Stimulated activated CD4-positive, alpha-beta T cell treated with anti-CD3 and anti-CD28 coated beads, Interleukin-1b, Interleukin-23, amount 100 ng/mL, for 4 hours (primary cell): Measurements from ENCODE around the gene PTPA.

Experiments
- DNase-seq, 2 donors: peaks; one replicate each; pipeline ENCODE4 v3.0.0-alpha.2; 2020; ENCODE audit warnings: low read depth in 2 of 2

Gene PTPA

DNA sequence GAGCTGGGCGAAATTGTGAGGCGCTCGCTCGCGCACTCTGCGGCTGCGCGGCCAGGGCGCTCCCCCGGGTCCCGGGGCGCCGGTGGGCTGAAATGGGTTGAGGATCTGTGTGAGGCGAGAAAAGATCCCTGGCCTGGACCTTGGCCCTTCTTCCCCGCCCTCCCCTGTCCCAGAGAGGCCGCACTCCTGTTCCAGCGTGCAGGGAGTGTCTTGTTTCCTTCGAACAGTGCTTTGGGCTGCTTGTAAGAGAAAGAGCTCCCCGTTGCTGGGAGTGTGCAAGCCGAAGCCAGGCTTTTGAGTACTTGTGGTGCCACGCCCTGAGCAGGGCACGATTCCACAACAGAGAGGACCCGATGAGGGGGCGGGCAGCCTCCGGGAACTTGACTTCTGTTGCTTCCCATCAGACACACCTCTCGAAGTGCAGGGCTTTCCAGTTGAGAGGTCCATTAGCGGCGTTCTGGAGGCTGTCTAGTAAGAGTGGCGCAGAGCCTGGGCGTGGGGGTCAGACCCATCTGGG lies 29.8 kb upstream of the PTPA start:
- DNase-seq: no peak

DNA sequence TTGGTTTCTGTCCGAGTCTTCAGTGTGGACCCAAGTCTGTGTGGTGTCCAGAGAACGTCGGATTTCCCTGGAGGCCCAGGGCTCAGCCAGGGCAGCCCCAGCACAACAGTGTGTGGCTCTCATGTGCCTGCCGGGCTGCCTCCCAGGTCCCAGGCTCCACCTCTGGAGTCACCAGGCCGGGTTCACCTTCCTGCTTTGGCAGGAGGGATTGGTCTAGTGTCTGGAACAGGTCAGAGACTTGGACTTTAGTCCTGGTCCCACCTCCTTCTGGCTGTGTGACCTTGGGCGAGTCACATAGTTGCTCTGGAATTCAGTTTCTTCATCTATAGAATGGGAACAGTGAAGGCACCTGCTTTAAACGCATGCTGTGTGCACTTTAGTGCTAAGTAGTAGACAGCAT lies 27.1 kb upstream of the PTPA start:
- DNase-seq: no peak

DNA sequence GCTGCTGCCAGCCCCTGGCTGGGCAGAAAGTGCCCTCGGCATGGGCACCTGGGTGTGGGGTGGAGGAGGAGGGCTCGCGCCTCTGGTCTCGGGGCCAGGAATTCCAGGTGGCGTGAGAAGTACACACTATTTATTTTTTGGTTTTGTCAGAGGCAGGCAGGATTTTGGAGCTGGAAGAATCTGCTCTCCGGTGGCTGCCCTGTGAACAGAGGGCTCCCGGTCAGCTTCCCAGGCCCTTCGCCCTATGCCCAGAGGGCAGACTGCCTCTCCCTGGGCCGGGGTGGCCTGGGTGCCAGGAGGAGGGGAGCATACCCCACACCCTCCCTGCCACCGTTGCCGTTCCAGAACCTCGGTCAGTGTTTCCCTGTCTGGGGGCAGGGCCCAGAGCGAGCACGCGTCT lies 22.0 kb upstream of the PTPA start:
- no peak for DNase-seq

DNA sequence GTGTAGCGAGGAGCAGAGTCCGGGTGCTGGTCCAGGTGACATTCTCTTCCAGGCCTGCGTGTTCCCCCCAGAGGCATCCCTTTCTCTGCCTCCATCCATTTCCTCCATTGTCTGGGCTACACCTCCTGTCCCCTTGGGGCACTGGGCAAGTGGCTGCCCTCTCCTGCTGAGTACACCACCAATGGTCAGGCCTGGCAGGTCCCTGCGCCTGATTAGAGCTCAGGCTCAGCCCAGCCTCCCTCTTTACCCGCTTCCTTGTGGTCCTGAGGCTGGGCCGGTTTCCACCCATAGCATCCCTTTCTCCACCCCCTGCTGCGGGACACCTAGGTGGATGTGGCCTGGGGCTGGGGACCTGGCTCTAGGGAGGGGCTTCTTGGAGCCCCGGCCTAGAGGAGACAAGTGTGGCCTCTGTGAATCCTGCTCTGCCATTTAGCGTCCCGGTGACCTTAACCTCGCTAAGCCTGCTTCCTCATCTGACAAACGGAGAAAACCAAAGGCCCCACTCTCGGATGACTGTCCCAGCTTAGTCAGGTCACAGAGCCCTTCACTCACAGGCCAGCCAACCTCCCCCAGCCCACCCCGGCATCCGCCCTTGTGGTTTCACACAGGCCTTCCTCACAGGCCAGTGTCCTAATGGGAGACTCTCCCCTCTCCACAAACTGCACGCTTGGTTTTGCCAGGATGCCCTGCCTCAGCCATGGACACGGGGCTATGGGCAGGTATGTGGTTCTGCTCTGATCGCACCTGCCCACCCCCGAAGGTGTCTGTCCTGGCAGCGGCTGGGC lies 17.4 kb upstream of the PTPA start:
- no peak for DNase-seq

DNA sequence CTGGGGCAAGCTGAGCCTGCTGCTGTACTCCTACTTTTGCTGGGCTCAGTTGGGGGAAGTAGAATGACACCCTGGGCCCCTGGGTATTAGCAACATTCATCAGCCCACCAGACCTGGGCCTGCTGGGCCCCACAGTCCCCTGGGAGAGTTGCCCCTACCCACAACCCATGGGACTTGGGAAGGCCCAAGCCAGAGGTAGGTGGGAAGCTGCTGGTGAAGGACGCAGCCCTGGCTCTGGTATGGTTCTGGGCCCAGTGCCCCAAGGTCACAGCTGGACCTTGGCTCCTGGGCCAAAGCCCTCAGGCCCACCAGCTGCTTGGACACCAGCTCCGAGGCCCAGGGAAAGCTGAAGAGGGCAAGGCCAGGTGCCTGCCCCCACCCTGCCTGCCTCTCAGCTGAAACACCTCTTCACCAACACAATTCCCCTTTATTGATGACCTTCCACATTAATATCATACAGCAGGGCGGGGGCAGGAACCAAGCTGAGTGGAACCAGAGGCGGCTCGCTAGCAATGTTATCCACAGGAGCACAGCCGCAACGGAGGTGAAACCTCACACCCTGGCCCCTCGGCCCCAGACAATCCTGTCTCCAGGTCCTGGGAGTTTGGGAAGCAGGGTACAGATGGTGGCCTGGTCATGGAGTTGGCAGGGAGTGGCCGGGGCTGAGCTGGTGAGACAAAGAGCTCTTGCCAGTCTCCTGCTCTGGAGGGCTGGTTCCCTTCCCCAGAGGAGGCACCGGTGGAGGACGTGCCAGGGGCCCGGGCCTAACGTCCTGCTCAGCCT lies 16.6 kb upstream of the PTPA start:
- DNase-seq: no peak

DNA sequence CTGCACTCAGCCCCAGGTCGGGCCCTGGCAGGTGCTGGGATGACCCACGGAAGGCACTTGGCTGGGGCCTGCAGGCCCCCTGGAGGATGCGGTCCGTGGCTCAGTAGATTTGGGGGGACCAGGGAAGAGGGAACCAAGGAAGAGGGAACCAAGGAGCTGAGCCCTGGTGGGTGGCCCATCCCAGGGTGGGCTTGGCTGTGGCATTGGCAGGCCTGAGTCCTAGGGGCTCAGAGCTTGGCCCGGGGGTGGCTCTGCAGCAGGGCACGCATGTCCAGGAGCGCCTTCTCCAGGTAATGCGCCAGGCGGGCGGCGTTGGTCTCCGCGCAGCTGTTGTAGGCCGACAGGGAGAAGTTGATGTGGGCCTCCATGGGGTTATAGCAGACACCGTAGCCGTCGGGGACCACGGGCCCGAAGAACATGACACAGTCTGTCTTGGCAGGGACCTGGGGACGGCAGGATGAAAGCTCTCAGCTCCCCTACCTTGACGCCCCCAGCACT lies 16.0 kb upstream of the PTPA start:
- DNase-seq: no peak

DNA sequence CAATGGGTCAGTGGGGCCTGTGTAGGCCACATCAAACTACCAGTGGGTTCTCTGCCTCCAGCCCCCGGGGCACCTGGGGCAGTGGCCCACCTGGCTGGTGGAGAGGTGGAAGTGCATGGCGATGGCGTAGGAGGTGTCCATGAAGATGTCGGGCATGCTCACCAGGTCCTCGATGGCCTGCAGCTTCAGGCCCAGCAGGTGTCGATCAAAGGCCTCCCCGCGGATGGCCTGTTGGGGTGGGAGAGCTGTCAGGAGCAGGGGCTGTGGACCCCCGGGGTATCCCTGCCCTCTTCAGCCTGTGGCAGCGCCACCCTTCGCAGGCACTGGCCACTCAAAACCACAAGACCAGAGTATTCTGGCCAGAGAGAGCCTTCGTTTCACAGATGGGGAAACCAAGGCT lies 15.3 kb upstream of the PTPA start:
- DNase-seq: no peak

DNA sequence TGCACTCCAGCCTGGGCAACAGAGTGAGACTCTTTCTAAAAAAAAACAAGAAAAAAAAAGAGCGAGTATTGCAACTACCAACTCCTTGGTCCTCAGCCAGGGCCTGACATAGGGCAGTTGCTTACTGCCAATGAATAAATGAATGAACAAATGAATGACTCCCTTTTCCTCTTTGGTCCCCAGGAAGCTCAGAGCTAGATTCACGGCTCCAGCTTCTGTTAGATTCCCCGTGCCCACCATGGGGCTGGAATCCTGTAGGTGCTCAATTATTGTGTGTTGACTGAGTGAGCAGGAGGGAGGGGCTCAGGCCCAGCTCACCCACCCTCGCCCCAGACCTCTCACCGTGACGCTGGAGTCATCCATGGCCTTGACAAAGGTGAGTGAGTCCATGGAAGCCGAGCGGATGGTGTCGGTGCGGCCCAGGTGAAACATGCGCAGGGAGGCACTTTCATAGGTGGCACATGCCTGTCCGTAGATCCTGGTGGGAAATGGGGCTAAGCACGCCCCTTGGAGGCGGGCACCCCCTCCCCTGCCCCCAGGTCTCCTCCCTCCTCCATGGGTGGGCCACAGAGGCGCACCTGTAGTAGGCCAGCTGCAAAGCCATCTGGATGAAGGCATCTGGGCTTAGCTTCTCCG lies 13.4 kb upstream of the PTPA start:
- no peak for DNase-seq

DNA sequence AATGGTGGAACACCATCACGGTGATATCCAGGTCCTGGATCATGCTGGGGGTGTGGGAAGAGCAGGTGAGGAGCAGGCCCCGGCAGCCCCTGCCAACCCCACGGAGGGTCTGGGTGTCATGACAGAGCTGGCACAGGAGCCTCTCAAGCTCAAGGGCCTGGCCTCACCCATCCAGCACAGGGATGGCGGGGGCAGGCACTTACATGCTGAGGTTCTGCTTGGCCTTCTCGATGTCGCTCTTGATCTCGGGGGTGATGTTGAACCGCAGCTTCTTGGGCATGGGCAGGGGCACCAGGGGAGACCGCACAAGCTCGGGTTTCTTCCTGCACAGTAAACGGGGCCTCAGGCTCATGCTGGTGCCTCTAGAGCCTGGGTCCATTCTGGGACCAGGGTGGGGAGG lies 12.9 kb upstream of the PTPA start:
- no peak for DNase-seq

DNA sequence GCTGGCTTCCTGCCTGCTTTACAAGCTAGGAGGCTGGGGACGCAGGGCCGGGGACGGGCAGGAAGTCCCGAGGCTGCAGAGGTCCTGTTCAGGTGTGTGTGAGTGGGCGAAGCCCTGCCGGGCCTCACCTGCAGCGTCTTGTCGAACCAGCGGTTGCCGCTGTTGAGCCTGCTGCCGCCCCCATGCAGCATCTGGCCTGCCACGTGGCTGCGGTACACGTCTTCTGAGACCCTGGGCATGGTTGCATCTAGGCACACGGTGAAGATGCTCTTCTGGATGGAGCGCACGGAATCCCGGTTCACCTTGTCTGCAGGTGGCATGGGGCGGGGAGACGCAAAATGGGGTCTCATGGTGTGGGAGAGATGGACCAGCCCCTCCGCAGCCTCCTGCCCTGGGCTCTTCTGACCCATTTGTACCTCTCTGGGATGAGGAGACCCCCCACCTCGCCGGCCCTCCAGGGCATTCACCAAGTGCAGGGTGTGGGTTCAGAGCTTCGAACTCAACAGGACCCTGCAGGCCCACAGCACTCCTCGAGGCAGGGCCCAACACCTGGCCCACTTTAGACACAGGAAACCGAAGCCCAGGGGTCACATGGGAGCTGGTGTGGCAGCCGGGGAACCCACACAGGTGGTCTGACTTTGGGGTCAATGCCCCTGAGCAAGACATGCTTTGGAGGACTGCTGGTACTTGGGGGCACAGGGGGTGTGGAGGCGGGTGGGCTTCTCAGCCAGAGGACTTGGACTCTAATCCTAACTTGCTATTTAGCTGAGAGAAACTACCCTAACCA lies 10.6 kb upstream of the PTPA start:
- DNase-seq: no peak

DNA sequence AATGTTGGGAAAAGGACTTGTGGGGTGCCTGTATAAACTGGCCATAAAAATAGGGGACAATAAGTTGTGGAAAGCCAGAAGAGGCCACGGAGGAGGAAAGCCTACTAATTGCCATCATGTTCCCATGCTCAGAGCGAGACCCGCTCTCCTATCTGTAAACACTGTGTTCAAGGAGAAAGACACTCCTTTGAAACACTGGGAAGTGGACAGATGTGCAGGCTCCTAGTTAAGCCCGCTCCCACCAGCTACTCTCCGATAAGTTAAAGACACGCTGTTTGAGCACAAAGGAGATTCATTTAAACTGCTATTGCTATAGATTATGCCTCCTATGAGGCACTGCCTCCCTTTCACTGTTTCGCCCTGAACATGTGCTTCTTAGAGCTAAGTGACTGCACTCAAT lies 9.9 kb upstream of the PTPA start:
- no peak for DNase-seq

DNA sequence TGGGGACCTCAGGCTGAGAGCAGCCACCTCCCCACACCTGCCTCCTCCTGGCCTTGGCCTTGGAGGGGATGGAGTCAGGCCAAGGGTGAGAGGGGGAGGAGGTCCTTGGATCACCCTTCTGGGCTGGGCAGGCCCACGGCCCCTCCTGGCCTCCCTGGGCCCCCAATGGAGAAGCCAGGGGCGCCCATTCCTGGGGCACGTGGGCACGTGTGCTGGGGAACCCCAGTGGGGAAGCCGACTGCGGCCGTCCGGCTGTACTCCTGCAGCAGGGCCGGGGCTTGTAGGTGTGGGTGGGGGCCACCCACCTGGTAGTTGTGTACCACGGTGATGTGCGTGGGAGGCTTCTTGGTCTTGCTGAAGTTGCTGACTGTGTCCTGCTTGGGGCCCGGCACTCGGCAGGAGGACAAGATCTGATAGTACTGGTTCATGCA lies 9.1 kb upstream of the PTPA start:
- DNase-seq: no peak

DNA sequence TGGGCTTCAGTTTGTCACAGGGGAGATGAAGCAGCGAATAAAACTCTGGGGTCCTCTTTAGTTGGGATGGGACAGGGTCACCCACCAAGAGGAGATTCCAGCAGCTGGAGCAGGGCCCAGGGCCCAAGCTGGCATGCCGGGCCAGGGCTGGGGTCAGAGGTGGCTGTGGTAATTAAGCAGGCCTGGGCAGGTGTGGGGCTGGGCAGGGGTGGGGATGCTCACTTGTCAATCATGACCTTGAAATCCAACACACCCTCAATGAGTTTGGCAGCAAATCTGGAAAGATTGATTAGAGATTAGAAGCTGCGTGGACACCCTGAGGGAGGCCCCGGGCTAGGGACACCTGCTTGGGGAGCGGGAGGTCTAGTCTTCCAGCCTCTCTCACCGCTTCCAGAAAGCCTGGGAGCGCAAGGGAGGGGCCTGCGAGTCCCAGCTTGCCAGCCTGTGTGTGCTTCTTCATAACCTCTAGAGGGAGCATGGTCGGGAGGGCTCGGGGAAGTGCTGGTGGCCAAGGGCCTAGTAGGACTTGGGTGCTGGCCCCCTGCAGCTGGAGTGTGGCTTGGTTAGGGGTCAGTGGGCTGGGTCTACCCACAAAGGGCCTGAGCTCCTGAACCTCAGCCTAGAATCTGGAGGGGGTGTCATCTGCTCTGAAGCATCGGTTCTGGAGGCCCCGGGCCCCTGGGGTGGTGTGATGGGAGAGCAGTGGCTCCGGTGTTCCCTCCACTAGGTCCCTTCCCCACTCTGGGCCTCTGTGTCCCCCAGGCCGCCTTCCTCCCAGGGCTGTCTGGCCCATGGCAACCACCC lies 8.2 kb upstream of the PTPA start:
- DNase-seq: no peak

DNA sequence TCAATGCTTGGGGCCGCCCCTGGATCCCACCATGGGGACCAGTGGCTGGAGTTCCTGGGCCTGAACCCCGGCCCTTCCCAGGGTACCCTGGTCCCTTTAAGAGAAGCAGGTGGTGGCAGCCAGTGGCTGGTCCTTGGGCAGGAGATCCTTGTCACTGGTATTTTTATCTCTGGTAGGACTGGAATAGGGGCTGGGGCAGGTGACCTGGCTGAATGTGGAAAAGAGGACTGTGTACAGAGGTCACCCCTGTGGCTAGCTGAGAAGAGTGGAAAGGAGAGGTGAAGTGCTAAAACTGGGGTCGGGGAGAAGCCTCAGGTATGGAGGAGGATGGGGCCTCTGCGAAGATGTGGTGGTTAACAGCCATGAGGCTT lies 7.6 kb upstream of the PTPA start:
- no peak for DNase-seq

DNA sequence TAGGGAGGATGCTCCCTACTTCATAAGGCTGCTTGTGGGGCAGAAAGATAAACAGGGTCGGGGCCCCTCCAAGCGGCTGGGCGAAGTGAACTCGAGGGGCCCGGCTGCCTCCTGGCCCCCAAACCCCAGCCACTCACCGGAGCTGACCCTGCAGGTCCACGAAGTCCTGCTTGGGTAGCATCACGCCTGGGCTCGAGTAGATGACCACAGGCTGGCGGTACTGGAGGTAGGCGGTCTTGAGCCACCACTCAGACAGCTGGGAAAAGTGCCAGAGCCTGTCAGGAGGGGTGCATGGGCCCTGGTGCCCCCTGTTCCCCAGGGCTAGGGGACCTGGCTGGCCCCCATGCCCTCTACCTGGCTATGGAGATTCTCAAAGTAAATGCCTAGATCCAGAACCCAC lies 7.2 kb upstream of the PTPA start:
- no peak for DNase-seq

DNA sequence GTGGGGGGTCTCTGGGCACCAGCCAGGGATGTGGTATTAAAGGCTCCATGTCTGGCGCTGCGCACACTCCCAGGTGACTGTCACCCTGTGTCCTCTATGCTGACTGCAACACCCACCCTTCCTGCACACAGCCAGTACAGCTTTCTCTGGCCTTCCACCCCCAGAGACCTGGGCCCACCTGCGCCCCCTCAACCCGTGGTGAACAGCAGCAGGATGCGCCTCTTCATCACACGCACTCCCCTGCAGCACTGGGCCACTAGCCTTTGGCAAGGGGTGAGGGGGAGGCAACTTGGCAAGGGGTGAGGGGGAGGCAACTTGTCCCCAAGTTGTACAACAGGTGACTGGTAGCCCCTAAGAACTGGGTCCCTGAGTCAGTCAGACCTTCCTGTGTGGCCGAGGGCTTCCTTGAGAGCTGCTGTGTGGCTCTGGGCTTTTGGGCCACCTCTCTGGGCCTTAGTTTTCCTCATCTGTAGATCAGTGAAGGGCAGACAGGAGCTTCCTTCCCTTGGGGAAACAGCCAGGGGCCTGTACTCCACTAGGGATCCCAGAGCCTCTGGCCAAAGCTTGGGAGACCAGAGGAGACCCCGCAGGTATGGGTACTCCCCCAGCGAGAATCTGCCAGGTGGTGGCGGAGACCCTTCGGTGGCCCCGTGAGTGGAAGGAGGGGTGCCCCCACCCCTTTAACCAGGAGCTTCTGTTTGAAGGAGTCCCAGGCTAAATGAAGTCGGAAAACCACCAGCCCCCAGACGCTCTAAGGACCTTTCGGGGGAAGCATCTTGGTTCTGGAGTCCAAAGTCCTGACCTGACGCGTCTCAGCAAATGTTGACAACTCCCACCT lies 5.1 kb upstream of the PTPA start:
- no peak for DNase-seq

DNA sequence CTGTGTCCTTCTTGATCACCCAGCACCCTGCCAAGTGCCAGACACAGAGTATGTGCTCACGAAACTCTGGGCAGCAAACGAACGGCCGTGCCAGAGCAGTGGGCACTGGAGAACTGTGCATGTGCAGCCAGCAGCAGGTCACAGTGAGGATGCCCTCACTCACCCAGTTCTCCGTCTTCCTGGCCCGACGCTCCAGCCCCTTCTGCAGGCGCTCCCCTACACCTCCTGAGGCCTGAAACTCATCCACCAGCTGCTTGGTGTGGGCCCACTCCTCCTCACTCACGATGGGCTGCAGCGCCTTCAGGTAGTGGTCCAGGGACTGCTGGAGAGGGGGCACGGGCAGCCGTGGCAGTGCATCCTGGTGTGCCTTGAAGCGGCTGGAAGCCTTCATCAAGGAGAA lies 3.6 kb upstream of the PTPA start:
- DNase-seq: no peak

DNA sequence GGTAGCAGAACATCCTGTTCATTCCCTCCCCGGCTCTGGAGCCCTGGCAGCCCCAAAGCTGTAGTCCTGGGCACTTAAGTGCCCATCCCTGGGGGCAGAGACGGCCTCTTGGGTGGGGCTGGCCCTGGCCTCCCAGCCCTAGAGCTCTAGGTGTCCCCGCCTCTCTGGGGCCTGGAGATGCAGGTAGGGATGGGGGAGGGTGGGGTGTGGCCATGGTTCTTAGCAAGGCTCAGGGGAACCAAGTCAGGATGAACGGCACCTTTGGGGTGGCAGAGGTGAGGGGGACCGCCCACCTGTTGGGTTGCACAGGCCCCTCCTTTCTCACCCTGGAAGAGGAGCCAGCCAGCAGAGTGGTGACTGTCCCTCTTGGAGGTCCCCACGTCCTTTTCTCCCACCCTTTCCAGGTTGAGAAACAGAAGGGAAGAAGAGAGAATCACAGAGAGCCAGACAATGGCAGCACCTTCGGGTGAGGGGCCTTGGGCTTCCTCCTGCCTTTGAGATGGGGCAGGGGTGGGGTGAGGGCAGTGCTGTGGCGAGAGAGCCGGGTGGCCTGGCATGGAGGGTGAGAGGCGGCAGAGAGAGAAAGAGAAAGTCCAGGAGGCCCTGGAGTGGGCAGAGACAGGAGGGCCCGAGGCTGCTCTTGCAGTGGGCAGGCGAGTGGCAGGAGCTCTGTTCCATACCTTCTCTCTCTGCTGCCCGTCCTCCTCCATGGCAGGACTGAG lies 3.0 kb upstream of the PTPA start:
- DNase-seq: no peak

DNA sequence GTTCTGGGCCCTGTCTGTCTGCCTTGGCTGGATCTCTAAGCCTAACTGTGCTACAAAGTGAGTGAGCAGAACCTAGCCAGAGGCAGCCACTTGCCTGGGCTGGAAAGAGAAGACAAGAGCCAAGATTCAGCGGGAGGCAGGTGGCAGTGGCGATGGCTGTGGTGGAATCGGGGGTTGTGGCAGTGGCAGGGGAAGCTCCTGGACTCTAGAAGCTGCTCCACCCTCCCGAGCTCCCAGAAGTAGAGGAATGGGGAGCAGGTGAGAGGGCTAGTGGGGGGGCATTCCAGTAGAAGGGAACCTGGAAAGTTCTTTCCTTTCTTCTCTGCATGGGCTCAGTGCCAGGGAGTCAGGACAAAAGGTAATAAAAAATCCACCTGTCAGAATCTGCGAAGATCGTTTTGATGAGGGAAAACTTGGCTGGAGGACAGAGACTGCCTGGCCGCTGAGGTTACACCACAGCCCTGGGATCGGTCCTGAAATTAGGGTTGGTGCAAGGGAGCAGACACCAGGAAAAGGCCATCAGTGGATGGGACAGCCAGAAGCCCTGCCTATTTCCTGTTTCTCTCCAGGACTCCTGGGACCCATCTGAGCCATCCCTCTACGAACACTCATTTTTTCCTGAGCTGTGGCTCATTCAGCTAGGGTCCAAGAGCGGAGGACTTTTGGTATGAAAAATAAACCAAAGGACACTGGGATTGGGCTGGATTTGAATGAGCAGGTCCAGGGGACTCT lies 2.2 kb upstream of the PTPA start:
- DNase-seq: no peak
